ENCODE measurements around the gene C19orf67.
"Not testable (repeated sequence)": the region's sequence is repeated elsewhere in the genome, so short reads cannot be mapped to it uniquely, and the experiment has no call there.

C19orf67 gene

DNA sequence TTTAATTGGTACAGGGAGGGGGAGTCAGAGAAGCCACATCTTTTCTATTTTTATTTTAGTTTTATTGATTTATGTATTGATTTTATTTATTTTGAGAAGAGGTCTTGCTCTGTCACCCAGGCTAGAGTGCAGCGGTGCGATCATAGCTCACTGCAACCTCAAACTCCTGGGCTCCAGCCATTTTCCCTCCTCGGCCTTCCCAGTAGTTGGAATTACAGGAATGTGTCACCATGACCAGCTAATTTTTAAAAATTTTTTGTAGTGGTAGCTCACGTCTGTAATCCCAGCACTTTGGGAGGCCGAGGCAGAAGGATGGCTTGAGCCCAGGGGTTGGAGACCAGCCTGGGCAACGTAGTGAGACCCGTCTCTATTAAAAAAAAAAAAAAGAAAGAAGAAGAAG, 49.9 kb downstream of the C19orf67 start:
- no peaks in the 10 kb centered on the region for H3K9me3 ChIP-seq (ENCODE audit: control insufficient read depth, low read length)
- no peaks in the 10 kb centered on the region for H3K36me3 ChIP-seq (ENCODE audit: control insufficient read depth, insufficient read depth, low read length)
- no peak overlapping the region for H3K27ac ChIP-seq (ENCODE audit: low read depth, low read length, severe bottlenecking)
- H3K4me1 ChIP-seq (ENCODE audit: control insufficient read depth, insufficient read depth, low read length, poor library complexity, severe bottlenecking) = no peaks in the 10 kb centered on the region
- 82 to 93% methylated on average over 3 to 5 of the region's 7 CpGs for WGBS, 2 experiments (ENCODE audit: insufficient coverage in 2 of 2)
- H3K4me3 ChIP-seq (ENCODE audit: extremely low read depth, insufficient read depth, low read length, poor library complexity, severe bottlenecking) = no peak overlapping the region

GRCh38 chr19:14035159-14035558, 50.4 kb downstream of the C19orf67 start:
- not testable (repeated sequence) for H3K9me3 ChIP-seq (ENCODE audit: control insufficient read depth, low read length); H3K4me1 ChIP-seq (ENCODE audit: control insufficient read depth, insufficient read depth, low read length, poor library complexity, severe bottlenecking); H3K36me3 ChIP-seq (ENCODE audit: control insufficient read depth, insufficient read depth, low read length); H3K27ac ChIP-seq (ENCODE audit: low read depth, low read length, severe bottlenecking); H3K4me3 ChIP-seq (ENCODE audit: extremely low read depth, insufficient read depth, low read length, poor library complexity, severe bottlenecking)
- WGBS, 2 experiments (ENCODE audit: insufficient coverage in 2 of 2) = 86 to 91% methylated on average over 10 to 12 of the region's 12 CpGs

- Histone ChIP-seq H3K36me3 (ENCODE audit: control insufficient read depth, insufficient read depth, low read length) (no peaks in the 10 kb centered on the region), H3K4me3 (ENCODE audit: extremely low read depth, insufficient read depth, low read length, poor library complexity, severe bottlenecking) (no peak overlapping the region), H3K4me1 (ENCODE audit: control insufficient read depth, insufficient read depth, low read length, poor library complexity, severe bottlenecking) (no peaks in the 10 kb centered on the region), H3K9me3 (ENCODE audit: control insufficient read depth, low read length) (no peaks in the 10 kb centered on the region), H3K27ac (ENCODE audit: low read depth, low read length, severe bottlenecking) (no peak overlapping the region)
- WGBS, 2 experiments (ENCODE audit: insufficient coverage in 2 of 2) = 100% methylated on average over 1 of the region's 2 CpGs
Observed at GRCh38 chr19:14033946-14034345, 51.6 kb downstream of the C19orf67 start.

DNA sequence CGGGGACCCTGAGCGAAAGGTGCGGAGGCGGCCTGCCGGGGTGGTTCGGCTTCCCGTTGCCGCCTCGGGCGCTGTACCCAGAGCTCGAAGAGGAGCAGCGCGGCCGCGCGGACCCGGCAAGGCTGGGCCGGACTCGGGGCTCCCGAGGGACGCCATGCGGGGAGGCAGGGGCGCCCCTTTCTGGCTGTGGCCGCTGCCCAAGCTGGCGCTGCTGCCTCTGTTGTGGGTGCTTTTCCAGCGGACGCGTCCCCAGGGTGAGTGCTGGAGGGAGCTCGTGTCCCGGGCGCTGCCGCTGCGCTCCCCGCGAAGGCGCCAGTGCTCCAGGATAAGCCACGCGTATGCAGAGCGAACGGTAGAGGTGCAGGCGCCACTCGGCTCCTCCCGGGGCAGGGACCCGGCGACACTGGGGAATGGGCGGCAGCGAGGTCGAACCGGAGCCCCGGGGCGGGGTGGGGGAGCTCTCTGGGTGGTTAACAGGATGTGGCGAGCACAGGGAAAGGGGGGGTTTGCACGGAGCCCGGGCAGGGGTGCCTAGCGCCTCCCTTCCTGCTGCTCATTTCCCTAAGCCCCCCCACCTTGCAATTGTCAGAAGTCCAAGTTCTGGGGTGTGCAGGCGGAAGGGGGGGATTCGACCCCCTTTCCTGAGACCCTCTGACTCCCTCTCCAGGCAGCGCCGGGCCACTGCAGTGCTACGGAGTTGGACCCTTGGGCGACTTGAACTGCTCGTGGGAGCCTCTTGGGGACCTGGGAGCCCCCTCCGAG, 53.7 kb downstream of the C19orf67 start, which contains the start of gene IL27RA:
Gene IL27RA (plus strand): TSS at position 44 of the 762 bp plus-strand sequence. CDS start 111 bp downstream, at position 155.
- no peak within 1 kb of the TSS for H3K27ac ChIP-seq (ENCODE audit: low read depth, low read length, severe bottlenecking)
- H3K36me3 ChIP-seq (ENCODE audit: control insufficient read depth, insufficient read depth, low read length) = no peaks in the 10 kb centered on the region
- no peaks in the 10 kb centered on the region for H3K4me1 ChIP-seq (ENCODE audit: control insufficient read depth, insufficient read depth, low read length, poor library complexity, severe bottlenecking)
- H3K4me3 ChIP-seq (ENCODE audit: extremely low read depth, insufficient read depth, low read length, poor library complexity, severe bottlenecking) = peak within 1 kb of the TSS; percentile 69
- WGBS, 2 experiments (ENCODE audit: insufficient coverage in 2 of 2) = 0 to 1% methylated on average over 43 to 44 of the region's 63 CpGs
- no peaks in the 10 kb centered on the region for H3K9me3 ChIP-seq (ENCODE audit: control insufficient read depth, low read length)

Data from mesodermal cell (in vitro differentiated cells).